H1 (cell line): ENCODE measurements around the gene C3. TPM values are rescaled to one million over a fixed set of nuclear protein-coding genes. Genes with fewer than 3 reads are reported as not detected.

Experiments
- CTCF ChIA-PET: fragments of 300-600 bp; sonication (Branson Sonifier 250); formaldehyde crosslinking; loops from one replicate; lab custom pipeline; 2021; ENCODE audit not compliant: partially characterized antibody; lab: Charles Lee
- POLR2A ChIA-PET: fragments of 300-600 bp; sonication (Branson Sonifier 250); formaldehyde crosslinking; loops from one replicate; lab custom pipeline; 2021; ENCODE audit warnings: inconsistent platforms; ENCODE audit not compliant: partially characterized antibody; lab: Charles Lee
- DNase-seq, 2 experiments: peaks; one replicate each; pipeline versions ENCODE4 v3.0.0 to v3.0.0-alpha.2; 2010 to 2022; ENCODE audit warnings: low spot score in 2 of 2, low read depth in 1 of 2, mixed read lengths in 1 of 2
- FAIRE-seq: peaks from 2 replicates; lab custom pipeline; 2011; peaks lifted over from hg19 to GRCh38; lab: Jason Lieb, UNC
- H2AFZ ChIP-seq: 2 replicates; pipeline ENCODE4 v1.8.1; 2012; ENCODE audit warnings: low read length, inconsistent platforms
- H2AK5ac ChIP-seq: 2 replicates; pipeline ENCODE4 v1.6.1; 2013; ENCODE audit warnings: low read depth, low read length
- H2BK120ac ChIP-seq: replicated peaks from 2 replicates; pipeline ENCODE3; 2013; ENCODE audit warnings: low read depth, low read length, inconsistent platforms
- H2BK12ac ChIP-seq: 2 replicates; pipeline ENCODE4 v1.6.1; 2013; ENCODE audit warnings: low read depth, low read length
- H2BK15ac ChIP-seq: 2 replicates; pipeline ENCODE4 v1.6.1; 2013; ENCODE audit warnings: low read length
- H2BK20ac ChIP-seq: 2 replicates; pipeline ENCODE4 v1.6.1; 2013; ENCODE audit warnings: low read length
- H2BK5ac ChIP-seq: 2 replicates; pipeline ENCODE4 v1.6.1; 2013; ENCODE audit warnings: low read depth, low read length
- H3K14ac ChIP-seq: 2 replicates; pipeline ENCODE4 v1.6.1; 2013; ENCODE audit warnings: inconsistent platforms; ENCODE audit not compliant: insufficient read length
- H3K18ac ChIP-seq: 2 replicates; pipeline ENCODE4 v1.6.1; 2013; ENCODE audit warnings: low read length; ENCODE audit errors: extremely low read depth
- H3K23ac ChIP-seq: 2 replicates; pipeline ENCODE4 v1.6.1; 2013; ENCODE audit warnings: inconsistent platforms; ENCODE audit not compliant: insufficient read length
- H3K23me2 ChIP-seq: 2 replicates; pipeline ENCODE4 v1.6.1; 2013; ENCODE audit warnings: low read depth, low read length
- H3K27ac ChIP-seq: 2 replicates; pipeline ENCODE4 v1.6.1; 2011; ENCODE audit warnings: low read depth, low read length, inconsistent platforms
- H3K27me3 ChIP-seq, 4 experiments: replicated peaks in 1 of 4; 1 replicate in 1 of 4; 2 replicates in 3 of 4; pipeline versions ENCODE4 v1.6.1 to v1.8.1; 2011 to 2013; ENCODE audit warnings: low read length in 3 of 4, mild to moderate bottlenecking in 3 of 4, inconsistent platforms in 2 of 4, mixed read lengths in 2 of 4, moderate library complexity in 1 of 4; ENCODE audit not compliant: control insufficient read depth in 3 of 4, insufficient read depth in 3 of 4; ENCODE audit errors: extremely low read depth in 1 of 4
- H3K36me3 ChIP-seq, 4 experiments: 2 replicates each; pipeline versions ENCODE4 v1.6.1 to v1.8.1; 2011 to 2013; ENCODE audit warnings: mild to moderate bottlenecking in 4 of 4, low read length in 3 of 4, moderate library complexity in 2 of 4, control low read depth in 1 of 4, inconsistent platforms in 1 of 4; ENCODE audit not compliant: insufficient read depth in 4 of 4, control insufficient read depth in 2 of 4
- H3K4ac ChIP-seq: replicated peaks from 2 replicates; pipeline ENCODE3; 2013; ENCODE audit warnings: low read length, low read depth, mixed read lengths, inconsistent platforms; ENCODE audit not compliant: insufficient read length
- H3K4me1 ChIP-seq, 4 experiments: replicated peaks in 1 of 4; 1 replicate in 1 of 4; 2 replicates in 3 of 4; pipeline versions ENCODE4 v1.6.1 to v1.8.1; 2011 to 2013; ENCODE audit warnings: low read length in 3 of 4, inconsistent platforms in 2 of 4, mixed read lengths in 1 of 4; ENCODE audit not compliant: insufficient read depth in 4 of 4, control insufficient read depth in 3 of 4
- H3K4me2 ChIP-seq, 2 experiments: 2 replicates each; pipeline versions ENCODE4 v1.6.1 to v1.8.1; 2011 to 2013; ENCODE audit warnings: low read depth in 2 of 2, low read length in 2 of 2, control low read depth in 1 of 2, inconsistent platforms in 1 of 2, mild to moderate bottlenecking in 1 of 2; ENCODE audit not compliant: insufficient read depth in 1 of 2
- H3K4me3 ChIP-seq, 4 experiments: fragments of 200-600, 300-600 bp in 1 of 4; sonication (generic), shearing (Covaris generic), sonication (Bioruptor Twin) in 1 of 4; 2 replicates each; pipeline versions ENCODE4 v1.5.1 to v1.8.1; 2011 to 2016; ENCODE audit warnings: low read length in 4 of 4, low read depth in 3 of 4, control low read depth in 2 of 4, inconsistent platforms in 2 of 4, mild to moderate bottlenecking in 2 of 4, mixed read lengths in 1 of 4, moderate library complexity in 1 of 4; ENCODE audit not compliant: insufficient read depth in 2 of 4; ENCODE audit errors: extremely low read depth in 1 of 4
- H3K56ac ChIP-seq: replicated peaks from 2 replicates; pipeline ENCODE3; 2013; ENCODE audit warnings: low read depth, mild to moderate bottlenecking, mixed read lengths, low read length, inconsistent platforms; ENCODE audit not compliant: insufficient read length
- H3K79me1 ChIP-seq: 2 replicates; pipeline ENCODE4 v1.6.1; 2013; ENCODE audit warnings: low read depth, low read length, control low read depth
- H3K79me2 ChIP-seq, 2 experiments: 2 replicates each; pipeline versions ENCODE4 v1.6.1 to v1.8.1; 2012 to 2013; ENCODE audit warnings: low read length in 2 of 2, mild to moderate bottlenecking in 2 of 2, inconsistent platforms in 1 of 2; ENCODE audit not compliant: insufficient read depth in 2 of 2, control insufficient read depth in 1 of 2
- H3K9ac ChIP-seq, 4 experiments: replicated peaks in 1 of 4; 1 replicate in 1 of 4; 2 replicates in 3 of 4; pipeline versions ENCODE4 v1.6.1 to v1.8.1; 2011 to 2013; ENCODE audit warnings: low read depth in 3 of 4, low read length in 3 of 4, control low read depth in 2 of 4, mild to moderate bottlenecking in 2 of 4, moderate library complexity in 2 of 4, inconsistent platforms in 1 of 4; ENCODE audit errors: extremely low read depth in 1 of 4
- H3K9me3 ChIP-seq, 2 experiments: 2 replicates each; pipeline versions ENCODE4 v1.6.1 to v1.8.1; 2012 to 2013; ENCODE audit warnings: mild to moderate bottlenecking in 2 of 2, moderate library complexity in 2 of 2, control low read depth in 1 of 2, inconsistent platforms in 1 of 2, low read depth in 1 of 2, low read length in 1 of 2, mixed read lengths in 1 of 2; ENCODE audit not compliant: insufficient read depth in 2 of 2
- H4K20me1 ChIP-seq, 2 experiments: replicated peaks in 1 of 2; 2 replicates each; pipeline versions ENCODE3 to v1.8.1; 2011 to 2013; ENCODE audit warnings: inconsistent platforms in 2 of 2, low read length in 2 of 2, mild to moderate bottlenecking in 1 of 2; ENCODE audit not compliant: insufficient read depth in 2 of 2, control insufficient read depth in 1 of 2
- H4K5ac ChIP-seq: 2 replicates; pipeline ENCODE4 v1.6.1; 2013; ENCODE audit warnings: low read length, low read depth, mixed read lengths, inconsistent platforms; ENCODE audit not compliant: insufficient read length
- H4K8ac ChIP-seq: 2 replicates; pipeline ENCODE4 v1.8.0; 2013; ENCODE audit warnings: mild to moderate bottlenecking, moderate library complexity, low read length, inconsistent platforms; ENCODE audit not compliant: insufficient read depth; ENCODE audit errors: extremely low read depth
- H4K91ac ChIP-seq: replicated peaks from 2 replicates; pipeline ENCODE3; 2013; ENCODE audit warnings: low read length, mixed read lengths, inconsistent platforms; ENCODE audit not compliant: insufficient read length
- BCL11A ChIP-seq, 2 experiments: IDR thresholded peaks; one replicate each; pipeline ENCODE4 v1.6.1; 2011; ENCODE audit warnings: low read depth in 2 of 2, low read length in 2 of 2, mild to moderate bottlenecking in 2 of 2
- JUN ChIP-seq: IDR thresholded peaks from 2 replicates; pipeline ENCODE4 v1.6.1; 2011; ENCODE audit warnings: low read depth, mild to moderate bottlenecking, improper control_type of control experiment, low read length
- KDM1A ChIP-seq: fragments of 200-600, 300-600 bp; sonication (generic); IDR thresholded peaks from 2 replicates; pipeline ENCODE4 v1.7.1; 2016; ENCODE audit warnings: mild to moderate bottlenecking, low read length, borderline replicate concordance
- ZNF274 ChIP-seq: IDR thresholded peaks from 2 replicates; pipeline ENCODE4 v1.7.0; 2012; ENCODE audit warnings: low read length, borderline replicate concordance; ENCODE audit errors: extremely low read depth
- WGBS, 2 experiments: shearing (Covaris generic) in 1 of 2; methylation state at CpG; one replicate each; pipeline versions ENCODE4 v1.1.6 to v1.1.7; 2013 to 2015; ENCODE audit warnings: low lambda C conversion rate in 2 of 2, mixed read lengths in 2 of 2, inconsistent platforms in 1 of 2, low coverage in 1 of 2, missing lambda C conversion rate in 1 of 2; ENCODE audit not compliant: insufficient replicate concordance in 2 of 2, insufficient coverage in 1 of 2, insufficient read length in 1 of 2; ENCODE audit errors: extremely low coverage in 1 of 2, missing lambda C conversion rate in 1 of 2; 5-methylcytosine and 5-hydroxymethylcytosine counted together
- polyA plus RNA-seq, 7 experiments: library from polyadenylated mRNA; depleted of rRNA in 3 of 7; stranded (reverse) in 5 of 7; unstranded in 2 of 7; fragments of >200 nt in 5 of 7; fragments of 200-250 nt in 2 of 7; gene quantifications; 1 replicate in 5 of 7; 2 replicates in 1 of 7; 4 replicates in 1 of 7; pipeline versions ENCODE4 v1.2.1 to v1.2.3, GENCODE V29; 2011 to 2013; ENCODE audit warnings: missing spikeins in 2 of 7, mixed read lengths in 2 of 7
- total RNA-seq: library from RNA; stranded (reverse); fragmentation: NEBNext Ultra II Directional; extraction: Animal tissue kit (Norgen Biotek cat#: 25700); gene quantifications from 2 replicates; pipeline ENCODE4 v1.2.1, GENCODE V29; 2021

Gene C3
- total and polyA plus RNA-seq, 2 of the 8 experiments (the other 6 are each of a cell fraction or from before 2014, with no cell fraction given) = 6.4 to 12.8 TPM

GRCh38 chr19:6672693-6673290, 47.7 kb downstream of the C3 start:
- H4K5ac ChIP-seq = no peak overlapping the region
- H3K18ac ChIP-seq = no peak overlapping the region
- no peak overlapping the region for H2BK120ac ChIP-seq
- no peak overlapping the region for H2BK15ac ChIP-seq
- ChIA-PET CTCF (no interaction called here), POLR2A (no interaction called here)
- DNase-seq (no peak), FAIRE-seq (no peak)
- H2BK12ac ChIP-seq = no peak overlapping the region
- no peaks in the 10 kb centered on the region for H3K23me2 ChIP-seq
- H3K27me3 ChIP-seq = no peaks in the 10 kb centered on the region
- H2AFZ ChIP-seq = no peak overlapping the region
- 89% methylated on average over 6 of the region's 6 CpGs; no CpG with 5 or more reads in 1 of the 2 experiments for WGBS, 2 experiments
- no peaks in the 10 kb centered on the region for H3K36me3 ChIP-seq
- no peaks in the 10 kb centered on the region for H3K79me1 ChIP-seq
- H2BK20ac ChIP-seq = no peak overlapping the region
- no peak overlapping the region for H4K8ac ChIP-seq
- peaks cover 3 to 10% (median 4%) of the 10 kb centered on the region in 4 experiments for H3K4me1 ChIP-seq
- H2AK5ac ChIP-seq = no peak overlapping the region
- H3K23ac ChIP-seq = no peak overlapping the region
- no peak overlapping the region for H3K56ac ChIP-seq
- no peak overlapping the region for H2BK5ac ChIP-seq
- no peak overlapping the region for H3K4ac ChIP-seq
- H3K9me3 ChIP-seq = no peaks in the 10 kb centered on the region
- no peak overlapping the region for H3K14ac ChIP-seq
- no peaks in the 10 kb centered on the region for H3K79me2 ChIP-seq
- H3K9ac ChIP-seq = no peak overlapping the region
- TF ChIP-seq BCL11A (IDR thresholded peaks at IDR 0.05; ENCODE audit: low read depth in 2 of 2, low read length in 2 of 2) = no peak
- no peak for TF ChIP-seq ZNF274
- TF ChIP-seq JUN = no peak
- 0 out of 2 replicates have a peak, but pooled peaks have one; percentile 23 for TF ChIP-seq KDM1A
- H3K27ac ChIP-seq = no peak overlapping the region
- no peaks in the 10 kb centered on the region for H4K20me1 ChIP-seq
- H3K4me3 ChIP-seq = no peak overlapping the region
- H3K4me2 ChIP-seq = no peak overlapping the region
- no peak overlapping the region for H4K91ac ChIP-seq
